ENCODE data around the gene PLCB4.
A peak's percentile ranks its signal among the peaks of the same experiment; 100 is the strongest.

The PLCB4 gene

GRCh38 chr20:9491324-9491723 lies 422.4 kb downstream of the PLCB4 start:
- no peak for DNase-seq (ENCODE audit: low read depth in 2 of 2)

- peak; percentile 20 to 34 for DNase-seq (ENCODE audit: low read depth in 2 of 2)
Observed at GRCh38 chr20:9492067-9492466, 423.2 kb downstream of the PLCB4 start.

GRCh38 chr20:9493803-9494202 lies 424.9 kb downstream of the PLCB4 start:
- DNase-seq (ENCODE audit: low read depth in 2 of 2) = no peak

DNA sequence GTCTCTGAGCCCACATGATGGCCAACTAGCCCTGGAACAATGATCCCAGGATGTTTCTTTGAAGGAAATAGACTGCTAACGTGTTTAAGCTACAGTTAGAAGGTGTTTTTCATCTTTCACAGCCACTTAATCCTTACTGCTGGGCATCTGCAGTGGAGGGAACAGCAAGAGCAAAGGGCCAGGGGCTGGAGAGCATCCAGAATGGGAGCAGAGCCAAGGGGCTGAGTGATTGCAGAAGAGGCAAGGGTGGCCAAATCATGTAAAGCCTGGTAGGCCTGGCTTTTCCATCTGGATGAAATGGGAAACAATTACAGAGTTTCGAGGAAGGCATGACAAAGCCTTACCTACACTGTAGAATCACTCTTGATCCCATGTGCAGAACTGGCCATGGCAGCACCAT lies 426.8 kb downstream of the PLCB4 start:
- no peak for DNase-seq (ENCODE audit: low read depth in 2 of 2)

- DNase-seq (ENCODE audit: low read depth in 2 of 2) = no peak
Observed at GRCh38 chr20:9496155-9496554, 427.3 kb downstream of the PLCB4 start.

DNA sequence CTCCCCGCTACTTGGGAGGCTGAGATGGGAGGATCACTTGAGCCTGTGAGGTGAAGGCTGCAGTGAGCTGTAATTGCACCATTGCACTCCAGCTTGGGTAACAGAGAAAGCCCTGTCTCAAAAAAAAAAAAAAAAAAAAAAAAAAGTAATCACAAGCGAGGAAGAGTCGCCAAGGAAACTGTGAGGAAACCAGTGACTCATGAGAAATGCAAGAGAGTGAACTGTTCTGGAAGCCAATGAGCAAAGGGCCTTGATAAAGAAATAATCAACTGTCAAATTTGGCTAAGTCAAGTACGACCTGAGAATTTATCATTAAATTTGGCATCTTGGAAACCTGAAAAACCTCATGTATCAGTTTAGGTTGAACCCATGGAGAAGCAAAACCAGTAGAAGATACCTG lies 429.4 kb downstream of the PLCB4 start:
- DNase-seq (ENCODE audit: low read depth in 2 of 2) = no peak

DNA sequence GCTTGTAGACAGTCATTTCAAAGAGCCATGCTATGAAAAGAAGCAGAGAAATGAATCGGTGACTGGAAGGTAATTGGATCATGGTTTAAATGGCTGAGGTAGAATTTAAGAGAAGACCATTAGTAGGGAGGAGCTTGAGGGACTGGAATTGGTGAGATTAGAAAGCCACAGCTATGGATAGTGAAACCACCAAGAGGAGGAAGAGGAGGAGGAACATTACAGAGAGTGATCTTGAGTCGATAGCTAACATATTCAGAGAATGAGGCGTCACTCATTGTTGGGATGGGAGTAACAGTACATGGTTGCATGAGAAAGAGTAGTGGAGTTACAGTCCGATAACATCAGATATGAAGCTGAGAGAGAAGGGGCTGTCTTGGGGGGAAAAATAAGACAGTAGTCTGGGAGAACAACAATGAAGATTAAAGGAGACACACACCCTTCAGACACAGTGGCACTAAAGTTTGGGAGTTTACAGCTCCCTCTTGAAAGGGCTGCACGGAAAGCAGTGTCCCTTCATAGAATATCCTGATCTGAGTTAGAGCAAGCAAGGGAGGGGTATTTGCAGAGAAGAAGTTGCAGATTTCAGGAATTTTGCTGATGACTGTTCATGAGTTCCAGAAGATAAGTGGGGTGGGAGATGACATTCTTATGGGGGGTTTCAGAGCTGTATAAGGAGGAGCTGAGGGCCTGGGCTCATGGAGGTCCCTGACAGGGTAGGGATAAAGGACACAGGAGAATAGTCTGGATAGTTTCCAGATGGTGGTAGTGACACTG lies 430.4 kb downstream of the PLCB4 start:
- DNase-seq (ENCODE audit: low read depth in 2 of 2) = no peak

GRCh38 chr20:9500121-9500520 lies 431.2 kb downstream of the PLCB4 start:
- DNase-seq (ENCODE audit: low read depth in 2 of 2) = no peak

- no peak for DNase-seq (ENCODE audit: low read depth in 2 of 2)
Observed at GRCh38 chr20:9501473-9501872, 432.6 kb downstream of the PLCB4 start.

DNA sequence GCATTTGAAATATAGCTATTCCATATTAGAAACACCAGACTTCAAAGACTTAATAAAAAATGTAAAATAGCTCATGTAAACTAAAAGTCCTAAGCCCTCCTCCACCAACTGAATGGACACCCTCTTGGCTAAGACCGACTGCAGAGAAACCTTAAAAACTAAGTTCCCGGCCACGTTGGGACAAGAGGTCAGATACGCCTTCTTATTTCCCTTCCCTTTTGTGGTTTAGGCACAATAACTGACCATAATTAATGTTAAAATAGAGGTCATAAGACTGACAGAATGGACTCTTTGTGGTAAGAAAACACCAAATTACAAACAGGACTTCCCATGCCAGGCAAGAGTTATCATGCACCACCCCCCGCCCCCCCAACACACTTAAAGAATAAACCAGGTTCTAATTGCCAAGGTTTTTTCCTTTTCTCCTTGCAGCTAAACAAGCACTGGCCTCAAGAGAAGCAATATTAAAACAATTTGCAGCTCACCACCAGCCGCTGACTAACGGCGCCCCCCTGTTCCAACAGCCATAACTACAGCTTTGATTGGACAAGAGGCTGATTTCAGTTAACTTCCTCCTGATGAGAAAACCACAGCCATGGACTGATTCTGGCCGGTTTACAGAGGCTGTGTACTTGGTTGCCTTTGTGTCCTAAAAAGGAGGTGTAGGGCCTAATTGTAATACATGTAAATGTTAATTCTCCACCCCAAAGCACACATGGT lies 434.8 kb downstream of the PLCB4 start:
- DNase-seq (ENCODE audit: low read depth in 2 of 2) = peak; percentile 36 to 40

DNA sequence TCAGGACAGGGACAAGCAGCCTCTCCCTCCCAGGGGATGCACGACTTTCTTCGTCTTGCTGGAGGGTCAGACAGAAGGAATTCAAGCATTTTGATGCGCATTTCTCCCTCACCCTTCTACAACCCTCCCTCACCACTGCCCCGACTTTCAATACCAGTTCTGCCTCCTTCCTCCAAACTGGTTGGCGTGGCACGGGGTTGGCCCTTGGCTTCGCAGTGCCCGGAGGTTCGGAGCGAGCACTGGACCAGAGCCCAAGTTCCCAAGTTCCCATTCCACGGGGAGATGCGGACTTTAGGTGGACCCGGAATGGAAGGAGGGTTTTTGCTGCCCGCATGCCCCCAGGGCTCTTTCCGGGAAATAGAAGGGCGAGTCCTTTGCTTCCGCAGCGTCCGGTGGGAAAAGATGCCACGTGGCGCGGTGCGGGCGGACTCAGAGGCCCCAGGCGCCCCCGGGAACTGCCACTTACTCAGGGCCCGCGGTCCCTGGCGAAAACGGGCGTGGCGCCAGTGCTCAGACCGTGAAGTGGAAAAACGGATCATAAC lies 437.5 kb downstream of the PLCB4 start:
- no peak for DNase-seq (ENCODE audit: low read depth in 2 of 2)

GRCh38 chr20:9506964-9507369 lies 438.1 kb downstream of the PLCB4 start:
- DNase-seq (ENCODE audit: low read depth in 2 of 2) = no peak

GRCh38 chr20:9507544-9508239 lies 438.8 kb downstream of the PLCB4 start:
- no peak for DNase-seq (ENCODE audit: low read depth in 2 of 2)

- no peak for DNase-seq (ENCODE audit: low read depth in 2 of 2)
Observed at GRCh38 chr20:9508240-9508661, 439.4 kb downstream of the PLCB4 start.

- no peak for DNase-seq (ENCODE audit: low read depth in 2 of 2)
Observed at GRCh38 chr20:9508696-9509178, 439.9 kb downstream of the PLCB4 start.

- no peak for DNase-seq (ENCODE audit: low read depth in 2 of 2)
Observed at GRCh38 chr20:9509246-9509645, 440.4 kb downstream of the PLCB4 start.

GRCh38 chr20:9510911-9511310 lies 442.0 kb downstream of the PLCB4 start:
- no peak for DNase-seq (ENCODE audit: low read depth in 2 of 2)

GRCh38 chr20:9514072-9514460 lies 445.2 kb downstream of the PLCB4 start:
- no peak for DNase-seq (ENCODE audit: low read depth in 2 of 2)

DNA sequence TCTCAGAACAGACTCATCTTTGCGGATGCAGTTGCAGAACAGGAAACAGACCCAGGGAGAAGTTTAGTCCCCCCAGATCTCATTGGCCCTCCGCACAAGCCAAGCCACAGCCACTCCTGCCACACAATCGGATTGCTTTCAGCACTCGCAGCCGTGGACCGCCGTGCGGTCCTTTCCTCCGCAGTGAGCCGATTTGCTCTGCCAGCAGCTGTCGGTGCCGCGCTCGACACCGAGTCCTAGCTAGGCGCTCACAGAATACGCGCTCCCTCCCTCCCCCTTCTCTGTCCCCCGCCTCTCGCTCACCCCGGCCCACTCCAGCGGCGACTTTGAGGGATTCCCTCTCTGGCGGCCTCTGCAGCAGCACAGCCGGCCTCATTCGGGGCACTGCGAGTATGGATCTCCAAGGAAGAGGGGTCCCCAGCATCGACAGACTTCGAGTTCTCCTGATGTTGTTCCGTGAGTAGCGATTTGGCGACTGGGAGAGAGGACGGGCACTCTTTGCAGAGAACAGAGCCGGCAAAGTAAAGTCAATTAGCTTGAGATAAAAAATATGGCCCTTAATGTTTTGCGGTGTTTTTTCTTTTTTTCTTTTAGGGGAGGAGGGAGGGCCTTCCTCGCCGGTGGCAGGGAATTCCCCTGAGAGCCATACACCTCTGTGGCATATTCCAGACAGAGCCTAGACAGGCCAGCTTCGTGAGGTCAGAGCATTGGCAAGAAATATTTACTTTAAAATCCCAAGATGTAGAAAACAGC lies 445.8 kb downstream of the PLCB4 start, which contains the start of gene LAMP5:
Gene LAMP5 (plus strand): TSS at position 130 of the 753 bp plus-strand sequence. CDS start 263 bp downstream, at position 393.
- DNase-seq (ENCODE audit: low read depth in 2 of 2) = no peak

- DNase-seq (ENCODE audit: low read depth in 2 of 2) = no peak
Observed at GRCh38 chr20:9515214-9515585, 446.3 kb downstream of the PLCB4 start.

GRCh38 chr20:9515741-9516233 lies 446.9 kb downstream of the PLCB4 start:
- DNase-seq (ENCODE audit: low read depth in 2 of 2) = no peak
